ENCODE measurements around the gene OTUD5.
"Not testable (repeated sequence)": the region's sequence is repeated elsewhere in the genome, so short reads cannot be mapped to it uniquely, and the experiment has no call there.

The OTUD5 gene

GRCh38 chrX:48890296-48890925 lies 67.0 kb downstream of the OTUD5 start:
- DNase-seq (ENCODE audit: extremely low spot score), result no peak
- no peak for TF ChIP-seq CTCF (IDR thresholded peaks at IDR 0.05; ENCODE audit: control extremely low read depth, extremely low read depth, low read depth, missing control alignments)
- CTCF ChIA-PET, result interaction anchor here (2.8 kb wide), 1 partner anchor 56 kb away, joined by 14 read pairs; no protein-coding TSS in a partner anchor
- POLR2A ChIA-PET, result no interaction called here

- CTCF ChIA-PET; POLR2A ChIA-PET; DNase-seq (ENCODE audit: extremely low spot score): not testable (repeated sequence)
Measured at GRCh38 chrX:48886586-48886985, 70.8 kb downstream of the OTUD5 start.

GRCh38 chrX:48883729-48884128 lies 73.7 kb downstream of the OTUD5 start:
- ChIA-PET POLR2A (no interaction called here), CTCF (interaction anchor here (1.3 kb wide), 1 partner anchor 8 kb away, joined by 4 read pairs; no protein-coding TSS in a partner anchor)
- no peak for DNase-seq (ENCODE audit: extremely low spot score)
- no peak for TF ChIP-seq CTCF (IDR thresholded peaks at IDR 0.05; ENCODE audit: control extremely low read depth, extremely low read depth, low read depth, missing control alignments)

- POLR2A ChIA-PET; DNase-seq (ENCODE audit: extremely low spot score): not testable (repeated sequence)
- CTCF ChIA-PET, result interaction anchor here (1.0 kb wide), 1 partner anchor 10 kb away, joined by 3 read pairs; no protein-coding TSS in a partner anchor
Measured at GRCh38 chrX:48876944-48877343, 80.5 kb downstream of the OTUD5 start.
